Hematopoietic multipotent progenitor cell (in vitro differentiated cells): ENCODE measurements around the gene ABCG4. TPM values are rescaled to one million over a fixed set of nuclear protein-coding genes. Genes with fewer than 3 reads are reported as not detected.

Experiments
- DNase-seq, 3 donors: peaks; one replicate each; pipeline ENCODE4 v3.0.0-alpha.2; 2011 to 2015; ENCODE audit warnings: low read depth in 2 of 3, low spot score in 2 of 3
- total RNA-seq: library from RNA; depleted of rRNA; stranded (reverse); fragments of >200 nt; gene quantifications from one replicate; pipeline ENCODE4 v1.2.3, GENCODE V29; 2012

ABCG4 gene
- total RNA-seq, 1 donor: under 0.01 TPM

DNA sequence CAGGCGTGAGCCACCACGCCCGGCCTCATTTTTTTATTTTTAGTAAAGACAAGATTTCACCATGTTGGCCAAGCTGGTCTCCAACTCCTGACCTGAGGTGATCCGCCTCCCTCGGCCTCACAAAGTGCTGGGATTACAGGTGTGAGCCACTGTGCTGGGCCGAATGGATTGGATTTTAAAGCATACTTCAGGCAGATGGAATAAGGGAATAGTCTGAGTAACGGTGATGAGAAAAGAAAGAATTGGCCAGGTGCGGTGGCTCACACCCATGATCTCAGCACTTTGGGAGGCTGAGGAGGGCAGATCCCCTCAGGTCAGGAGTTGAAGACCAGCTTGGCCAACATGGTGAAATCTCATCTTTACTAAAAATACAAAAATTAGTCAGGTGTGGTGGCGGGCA is 55.2 kb downstream of the ABCG4 start:
- DNase-seq: no peak

GRCh38 chr11:119205080-119205479 is 56.2 kb downstream of the ABCG4 start:
- DNase-seq: peak in 1 of 3 donors; percentile 9

- peak; percentile 90 to 96 (median 94) for DNase-seq
These were observed 57.0 kb downstream of the ABCG4 start, which contains the start of gene CBL for GRCh38 chr11:119205574-119206510. CBL (plus strand) TSS chr11:119206339; CDS start chr11:119206418, 79 bp downstream.

- peak in 2 of 3 donors; percentile 11 to 19 for DNase-seq
These were observed 57.9 kb downstream of the ABCG4 start for GRCh38 chr11:119206511-119207414.

DNA sequence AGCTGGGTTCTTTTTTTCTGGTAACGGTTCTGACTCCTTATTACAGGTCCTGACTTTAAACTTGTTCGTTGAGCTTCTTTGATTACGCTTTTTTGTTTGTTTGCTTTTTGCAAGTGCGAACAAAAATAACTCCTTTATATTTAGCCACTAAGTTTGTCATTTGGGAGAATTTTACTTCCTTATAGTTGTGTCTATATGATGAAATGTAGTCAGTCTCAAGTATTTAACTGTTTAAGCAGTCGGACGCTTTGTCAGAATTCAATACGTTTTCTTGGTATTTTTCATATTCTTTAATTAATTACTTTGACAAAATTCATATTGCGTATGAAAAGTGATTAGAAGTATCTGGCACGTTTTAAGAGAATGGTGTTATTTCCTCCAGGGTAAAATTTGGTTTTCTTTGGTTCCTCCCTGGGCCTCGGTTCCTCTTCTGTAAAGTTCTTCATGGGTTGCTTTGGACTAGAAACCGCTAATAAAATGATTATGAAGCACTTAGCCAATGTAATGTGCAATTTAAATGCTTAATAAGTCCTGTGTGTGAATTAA is 58.6 kb downstream of the ABCG4 start:
- DNase-seq: no peak

DNA sequence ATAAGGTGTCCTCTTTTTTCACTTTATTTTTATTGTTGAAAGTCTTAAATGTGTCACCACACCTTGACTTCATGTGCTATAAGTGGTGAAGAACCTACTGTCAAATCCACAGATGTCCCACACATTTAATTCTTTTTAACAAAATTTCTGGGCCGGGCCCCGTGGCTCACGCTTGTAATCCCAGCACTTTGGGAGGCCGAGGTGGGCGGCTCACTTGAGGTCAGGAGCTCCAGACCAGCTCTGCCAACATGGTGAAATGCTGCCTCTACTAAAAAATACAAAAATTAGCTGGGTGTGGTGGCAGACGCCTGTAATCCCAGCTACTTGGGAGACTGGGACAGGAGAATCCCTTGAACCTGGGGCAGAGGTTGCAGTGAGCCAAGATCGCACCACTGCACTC is 60.3 kb downstream of the ABCG4 start:
- DNase-seq: no peak

DNA sequence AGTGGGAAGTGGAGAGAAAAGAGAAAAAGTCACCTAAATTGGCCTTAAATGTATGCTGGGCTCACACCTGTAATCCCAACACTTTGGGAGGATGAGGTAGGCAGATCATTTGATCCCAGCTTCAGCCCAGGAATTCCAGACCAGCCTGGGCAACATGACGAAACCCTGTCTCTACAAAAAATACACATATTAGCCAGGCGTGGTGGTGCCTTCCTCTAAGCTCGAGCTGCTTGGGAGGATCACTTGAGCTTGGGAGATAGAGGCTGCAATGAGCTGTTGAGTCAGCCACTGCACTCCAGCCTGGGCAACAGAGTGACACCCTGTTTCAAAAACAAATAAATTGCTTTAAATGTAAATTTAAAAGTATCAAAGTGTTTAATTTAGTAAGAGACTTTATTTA is 61.2 kb downstream of the ABCG4 start:
- DNase-seq: no peak

Other genes with a start within 250 kb of the ABCG4 start
- 17.5 TPM for gene BCL9L, start 223.1 kb upstream of the ABCG4 start, total RNA-seq
- gene UPK2, start 192.8 kb upstream of the ABCG4 start, total RNA-seq: not detected
- not detected for gene FOXR1, start 177.3 kb upstream of the ABCG4 start, total RNA-seq
- gene CENATAC, start 150.9 kb upstream of the ABCG4 start, total RNA-seq: 34.2 TPM
- 1,067 TPM for gene RPS25, start 130.7 kb upstream of the ABCG4 start, total RNA-seq
- gene TRAPPC4, start 130.3 kb upstream of the ABCG4 start, total RNA-seq: 70.6 TPM
- 23.7 TPM for gene SLC37A4, start 118.2 kb upstream of the ABCG4 start, total RNA-seq
- gene HYOU1, start 91.8 kb upstream of the ABCG4 start, total RNA-seq: 68.4 TPM
- 55.2 TPM for gene VPS11, start 81.2 kb upstream of the ABCG4 start, total RNA-seq
- gene HMBS, start 64.2 kb upstream of the ABCG4 start, total RNA-seq: 9.2 TPM
- gene DPAGT1, start 47.2 kb upstream of the ABCG4 start, total RNA-seq: 27.2 TPM
- gene C2CD2L, start 41.7 kb upstream of the ABCG4 start, total RNA-seq: 7.8 TPM
- 27.5 TPM for gene HINFP, start 27.5 kb upstream of the ABCG4 start, total RNA-seq
- gene NLRX1, start 19.7 kb downstream of the ABCG4 start, total RNA-seq: 44.4 TPM
- gene NHERF4, start 36.4 kb downstream of the ABCG4 start, total RNA-seq: 0.81 TPM
- 7.8 TPM for gene CBL, start 57.3 kb downstream of the ABCG4 start, total RNA-seq
- gene MCAM, start 168.1 kb downstream of the ABCG4 start, total RNA-seq: 1.3 TPM
- gene RNF26, start 185.5 kb downstream of the ABCG4 start, total RNA-seq: 9.4 TPM
- under 0.01 TPM for gene C1QTNF5, start 191.8 kb downstream of the ABCG4 start, total RNA-seq
- not detected for gene MFRP, start 197.7 kb downstream of the ABCG4 start, total RNA-seq
- gene USP2, start 232.6 kb downstream of the ABCG4 start, total RNA-seq: 0.54 TPM